Esophagus squamous epithelium (tissue), 4 donors: ENCODE measurements around the gene OSGEPL1.

Experiments
- POLR2A ChIP-seq, 4 donors: fragments of 450-650 bp; IDR thresholded peaks; one replicate each; pipeline ENCODE4 v1.6.1; 2017; ENCODE audit warnings: antibody characterized with exemption in 4 of 4, mild to moderate bottlenecking in 4 of 4, moderate library complexity in 3 of 4
- TF ChIP-seq, protein P1 (sequence below), 6 experiments: fragments of 450-650 bp in 4 of 6; fragments of 200-600 bp in 2 of 6; sonication (generic) in 2 of 6; IDR thresholded peaks; one replicate each; pipeline ENCODE4 v1.5.1; 2016 to 2019; ENCODE audit warnings: antibody characterized with exemption in 6 of 6, mild to moderate bottlenecking in 4 of 6, moderate library complexity in 4 of 6

GRCh38 chr2:189783451-189783926, 20.9 kb upstream of the OSGEPL1 start:
- TF ChIP-seq POLR2A (IDR thresholded peaks at IDR 0.05) = no peak
- TF ChIP-seq, protein P1, sequence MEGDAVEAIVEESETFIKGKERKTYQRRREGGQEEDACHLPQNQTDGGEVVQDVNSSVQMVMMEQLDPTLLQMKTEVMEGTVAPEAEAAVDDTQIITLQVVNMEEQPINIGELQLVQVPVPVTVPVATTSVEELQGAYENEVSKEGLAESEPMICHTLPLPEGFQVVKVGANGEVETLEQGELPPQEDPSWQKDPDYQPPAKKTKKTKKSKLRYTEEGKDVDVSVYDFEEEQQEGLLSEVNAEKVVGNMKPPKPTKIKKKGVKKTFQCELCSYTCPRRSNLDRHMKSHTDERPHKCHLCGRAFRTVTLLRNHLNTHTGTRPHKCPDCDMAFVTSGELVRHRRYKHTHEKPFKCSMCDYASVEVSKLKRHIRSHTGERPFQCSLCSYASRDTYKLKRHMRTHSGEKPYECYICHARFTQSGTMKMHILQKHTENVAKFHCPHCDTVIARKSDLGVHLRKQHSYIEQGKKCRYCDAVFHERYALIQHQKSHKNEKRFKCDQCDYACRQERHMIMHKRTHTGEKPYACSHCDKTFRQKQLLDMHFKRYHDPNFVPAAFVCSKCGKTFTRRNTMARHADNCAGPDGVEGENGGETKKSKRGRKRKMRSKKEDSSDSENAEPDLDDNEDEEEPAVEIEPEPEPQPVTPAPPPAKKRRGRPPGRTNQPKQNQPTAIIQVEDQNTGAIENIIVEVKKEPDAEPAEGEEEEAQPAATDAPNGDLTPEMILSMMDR (IDR thresholded peaks at IDR 0.05) = no peak
